WERI-Rb-1 (cell line): Measurements from ENCODE around the gene TXNDC5.

ENCODE experiments used
- DNase-seq: peaks from one replicate; pipeline ENCODE4 v3.0.0-alpha.2; 2020
- H3K27ac ChIP-seq: fragments of 250-450 bp; sonication (Bioruptor Pico); 2 replicates; pipeline ENCODE4 v1.5.1; 2020; ENCODE audit warnings: mild to moderate bottlenecking, moderate library complexity
- H3K27me3 ChIP-seq: fragments of 250-450 bp; sonication (Bioruptor Pico); 2 replicates; pipeline ENCODE4 v1.5.1; 2021; ENCODE audit warnings: mild to moderate bottlenecking, low read depth, moderate library complexity; ENCODE audit not compliant: insufficient read depth, severe bottlenecking
- H3K36me3 ChIP-seq: fragments of 250-450 bp; sonication (Bioruptor Pico); 2 replicates; pipeline ENCODE4 v1.5.1; 2020; ENCODE audit warnings: mild to moderate bottlenecking, moderate library complexity
- H3K4me3 ChIP-seq: 2 replicates; pipeline ENCODE4 v1.5.1; 2011; ENCODE audit warnings: low read depth, mild to moderate bottlenecking, control low read depth, low read length
- H3K9me3 ChIP-seq: fragments of 250-450 bp; sonication (Bioruptor Pico); 2 replicates; pipeline ENCODE4 v1.5.1; 2021; ENCODE audit warnings: mild to moderate bottlenecking, moderate library complexity; ENCODE audit not compliant: severe bottlenecking
- TF ChIP-seq, protein P1 (sequence below): IDR thresholded peaks from 2 replicates; pipeline ENCODE4 v1.5.1; 2011; ENCODE audit warnings: low read depth, mild to moderate bottlenecking, control low read depth, inconsistent platforms, low read length

The TXNDC5 gene

DNA sequence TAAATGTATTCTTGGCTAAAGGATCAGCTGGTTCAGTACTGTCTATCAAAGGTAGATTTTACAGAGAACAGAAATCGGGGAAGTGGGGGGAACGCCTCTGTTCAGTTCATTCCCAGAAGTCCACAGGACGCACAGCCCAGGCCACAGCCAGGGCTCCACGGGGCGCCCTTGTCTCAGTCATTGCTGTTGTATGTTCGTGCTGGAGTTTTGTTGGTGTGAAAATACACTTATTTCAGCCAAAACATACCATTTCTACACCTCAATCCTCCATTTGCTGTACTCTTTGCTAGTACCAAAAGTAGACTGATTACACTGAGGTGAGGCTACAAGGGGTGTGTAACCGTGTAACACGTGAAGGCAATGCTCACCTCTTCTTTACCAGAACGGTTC, 29.9 kb downstream of the TXNDC5 start:
- TF ChIP-seq, protein P1, sequence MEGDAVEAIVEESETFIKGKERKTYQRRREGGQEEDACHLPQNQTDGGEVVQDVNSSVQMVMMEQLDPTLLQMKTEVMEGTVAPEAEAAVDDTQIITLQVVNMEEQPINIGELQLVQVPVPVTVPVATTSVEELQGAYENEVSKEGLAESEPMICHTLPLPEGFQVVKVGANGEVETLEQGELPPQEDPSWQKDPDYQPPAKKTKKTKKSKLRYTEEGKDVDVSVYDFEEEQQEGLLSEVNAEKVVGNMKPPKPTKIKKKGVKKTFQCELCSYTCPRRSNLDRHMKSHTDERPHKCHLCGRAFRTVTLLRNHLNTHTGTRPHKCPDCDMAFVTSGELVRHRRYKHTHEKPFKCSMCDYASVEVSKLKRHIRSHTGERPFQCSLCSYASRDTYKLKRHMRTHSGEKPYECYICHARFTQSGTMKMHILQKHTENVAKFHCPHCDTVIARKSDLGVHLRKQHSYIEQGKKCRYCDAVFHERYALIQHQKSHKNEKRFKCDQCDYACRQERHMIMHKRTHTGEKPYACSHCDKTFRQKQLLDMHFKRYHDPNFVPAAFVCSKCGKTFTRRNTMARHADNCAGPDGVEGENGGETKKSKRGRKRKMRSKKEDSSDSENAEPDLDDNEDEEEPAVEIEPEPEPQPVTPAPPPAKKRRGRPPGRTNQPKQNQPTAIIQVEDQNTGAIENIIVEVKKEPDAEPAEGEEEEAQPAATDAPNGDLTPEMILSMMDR = no peak
- no peak overlapping the region for H3K27ac ChIP-seq
- DNase-seq = no peak
- H3K36me3 ChIP-seq = peaks cover 53% of the 10 kb centered on the region
- no peaks in the 10 kb centered on the region for H3K27me3 ChIP-seq
- H3K4me3 ChIP-seq = no peak overlapping the region
- H3K9me3 ChIP-seq = no peaks in the 10 kb centered on the region

DNA sequence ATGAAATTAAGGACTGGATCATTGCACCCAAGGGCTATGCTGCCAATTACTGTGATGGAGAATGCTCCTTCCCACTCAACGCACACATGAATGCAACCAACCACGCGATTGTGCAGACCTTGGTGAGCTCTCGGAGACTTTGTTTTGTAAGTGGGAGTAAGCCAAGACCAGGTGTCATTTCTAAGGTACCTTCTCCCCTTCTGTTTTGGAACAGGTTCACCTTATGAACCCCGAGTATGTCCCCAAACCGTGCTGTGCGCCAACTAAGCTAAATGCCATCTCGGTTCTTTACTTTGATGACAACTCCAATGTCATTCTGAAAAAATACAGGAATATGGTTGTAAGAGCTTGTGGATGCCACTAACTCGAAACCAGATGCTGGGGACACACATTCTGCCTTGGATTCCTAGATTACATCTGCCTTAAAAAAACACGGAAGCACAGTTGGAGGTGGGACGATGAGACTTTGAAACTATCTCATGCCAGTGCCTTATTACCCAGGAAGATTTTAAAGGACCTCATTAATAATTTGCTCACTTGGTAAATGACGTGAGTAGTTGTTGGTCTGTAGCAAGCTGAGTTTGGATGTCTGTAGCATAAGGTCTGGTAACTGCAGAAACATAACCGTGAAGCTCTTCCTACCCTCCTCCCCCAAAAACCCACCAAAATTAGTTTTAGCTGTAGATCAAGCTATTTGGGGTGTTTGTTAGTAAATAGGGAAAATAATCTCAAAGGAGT, 30.4 kb downstream of the TXNDC5 start:
- H3K36me3 ChIP-seq = peaks cover 48% of the 10 kb centered on the region
- TF ChIP-seq, protein P1 = no peak
- H3K27ac ChIP-seq = no peak overlapping the region
- H3K4me3 ChIP-seq = no peak overlapping the region
- DNase-seq = no peak
- H3K27me3 ChIP-seq = no peaks in the 10 kb centered on the region
- no peaks in the 10 kb centered on the region for H3K9me3 ChIP-seq

DNA sequence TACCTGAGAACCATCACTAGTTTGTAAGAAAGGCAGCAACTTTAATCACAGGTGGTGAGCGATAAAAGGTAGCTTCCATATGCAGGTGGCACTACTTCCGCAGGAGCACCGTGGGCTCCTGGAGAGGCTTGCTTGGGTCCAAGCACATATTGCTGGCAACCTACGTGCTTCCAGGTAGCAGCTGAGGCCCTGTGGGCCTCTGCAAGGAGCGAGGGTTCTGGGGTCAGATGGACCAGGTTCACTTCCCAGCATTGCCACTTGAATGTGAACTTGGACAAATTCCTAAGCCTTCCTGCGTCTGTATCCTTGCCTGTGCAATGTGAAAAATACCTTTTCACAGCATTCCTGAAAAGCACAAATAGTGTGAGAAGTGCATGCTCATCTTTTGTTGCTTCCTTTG, 31.0 kb downstream of the TXNDC5 start:
- H3K36me3 ChIP-seq = peaks cover 42% of the 10 kb centered on the region
- H3K27me3 ChIP-seq = no peaks in the 10 kb centered on the region
- H3K4me3 ChIP-seq = no peak overlapping the region
- DNase-seq = no peak
- TF ChIP-seq, protein P1 = no peak
- H3K9me3 ChIP-seq = no peaks in the 10 kb centered on the region
- H3K27ac ChIP-seq = no peak overlapping the region

DNA sequence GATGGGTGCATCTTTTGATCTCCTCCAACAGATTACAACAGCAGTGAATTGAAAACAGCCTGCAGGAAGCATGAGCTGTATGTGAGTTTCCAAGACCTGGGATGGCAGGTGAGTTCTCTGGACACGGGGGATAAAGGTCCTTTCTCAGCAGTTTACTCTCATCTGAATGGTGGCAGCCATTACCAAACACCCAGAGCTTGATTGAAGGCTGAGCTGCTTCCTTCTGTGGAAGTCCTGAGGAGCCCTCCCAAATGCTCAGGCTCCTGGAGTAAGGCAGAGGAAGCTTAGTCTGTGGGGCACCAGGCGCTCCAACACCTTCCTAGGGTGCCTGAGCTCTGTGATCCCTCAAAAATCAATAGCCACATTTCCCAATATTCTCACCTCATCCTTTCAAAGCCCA, 31.5 kb downstream of the TXNDC5 start:
- Histone ChIP-seq H3K9me3 (no peaks in the 10 kb centered on the region), H3K27me3 (no peaks in the 10 kb centered on the region), H3K36me3 (peaks cover 37% of the 10 kb centered on the region), H3K4me3 (no peak overlapping the region), H3K27ac (no peak overlapping the region)
- no peak for DNase-seq
- TF ChIP-seq, protein P1 = no peak

DNA sequence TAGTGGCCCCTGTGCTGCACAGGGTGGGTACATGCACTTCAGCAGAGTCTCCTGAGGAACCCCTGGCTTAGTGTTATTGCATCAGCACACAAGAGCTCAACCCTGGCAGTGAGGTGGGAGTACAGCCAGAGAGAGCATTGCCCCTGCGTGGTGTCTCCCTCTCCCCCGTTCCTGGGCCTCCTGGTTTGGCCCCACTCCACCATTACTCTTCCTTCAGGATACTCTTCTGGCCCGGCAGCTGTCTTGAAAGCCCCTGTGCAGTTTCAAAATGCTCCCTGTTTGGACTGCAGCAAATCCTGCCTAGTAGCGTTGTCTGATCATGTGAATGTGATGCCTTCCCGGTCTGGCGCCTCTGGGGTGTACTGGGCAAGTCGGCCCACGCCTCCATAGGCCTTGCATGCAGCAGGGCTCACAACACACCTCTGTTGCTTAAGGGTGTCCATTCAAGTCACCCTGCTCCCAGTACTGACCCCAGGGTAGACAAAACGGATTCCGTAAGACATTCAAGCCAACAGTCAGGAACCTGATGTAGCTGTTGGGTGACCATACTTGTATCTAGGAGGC, 32.1 kb downstream of the TXNDC5 start:
- Histone ChIP-seq H3K4me3 (no peak overlapping the region), H3K9me3 (no peaks in the 10 kb centered on the region), H3K27me3 (no peaks in the 10 kb centered on the region), H3K36me3 (peaks cover 31% of the 10 kb centered on the region), H3K27ac (no peak overlapping the region)
- DNase-seq = no peak
- TF ChIP-seq, protein P1 = no peak
